ENCODE results near the gene DAPK1. TPM values are rescaled to one million over a fixed set of nuclear protein-coding genes. Genes with fewer than 3 reads are reported as not detected.

The DAPK1 gene
- total RNA-seq, 1 donor from 2014 or later = 10.2 TPM

GRCh38 chr9:87515006-87515405 lies 17.3 kb downstream of the DAPK1 start:
- DNase-seq = no peak
- ATAC-seq = no peak
- intact Hi-C loops (cut with micrococcal nuclease) = no loop called here

DNA sequence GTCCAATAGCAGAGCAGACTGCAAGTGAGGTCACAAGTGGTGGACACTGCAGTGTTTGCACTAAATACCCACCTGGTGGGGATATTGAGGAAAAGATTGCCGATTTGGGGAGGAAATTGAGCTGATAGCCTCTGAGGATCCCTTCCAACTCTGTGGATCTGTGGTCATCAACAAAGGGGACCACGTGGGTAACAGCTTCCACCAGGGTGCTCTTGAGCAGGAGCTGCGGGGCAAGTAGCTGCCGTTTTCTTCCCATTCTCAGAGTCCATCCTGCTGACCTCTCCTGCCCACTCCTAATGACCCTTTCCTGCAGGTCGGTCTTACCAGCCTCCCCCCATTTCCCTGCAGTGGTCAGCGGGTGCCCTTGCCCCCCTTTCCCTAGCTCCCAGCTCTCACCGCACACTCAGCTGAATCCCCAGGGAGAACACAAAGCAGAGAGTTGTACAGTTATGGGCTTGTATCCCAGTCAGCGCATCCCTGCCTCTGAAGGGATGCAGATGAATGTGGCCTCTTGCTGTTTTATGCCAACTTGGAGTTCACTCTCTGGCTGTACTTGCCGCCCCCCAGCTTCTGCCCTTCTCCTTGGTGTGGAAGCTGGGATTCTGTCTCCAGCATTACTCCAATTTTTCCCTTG lies 18.0 kb downstream of the DAPK1 start:
- DNase-seq = no peak
- ATAC-seq = no peak
- intact Hi-C loops (cut with micrococcal nuclease) = no loop called here

DNA sequence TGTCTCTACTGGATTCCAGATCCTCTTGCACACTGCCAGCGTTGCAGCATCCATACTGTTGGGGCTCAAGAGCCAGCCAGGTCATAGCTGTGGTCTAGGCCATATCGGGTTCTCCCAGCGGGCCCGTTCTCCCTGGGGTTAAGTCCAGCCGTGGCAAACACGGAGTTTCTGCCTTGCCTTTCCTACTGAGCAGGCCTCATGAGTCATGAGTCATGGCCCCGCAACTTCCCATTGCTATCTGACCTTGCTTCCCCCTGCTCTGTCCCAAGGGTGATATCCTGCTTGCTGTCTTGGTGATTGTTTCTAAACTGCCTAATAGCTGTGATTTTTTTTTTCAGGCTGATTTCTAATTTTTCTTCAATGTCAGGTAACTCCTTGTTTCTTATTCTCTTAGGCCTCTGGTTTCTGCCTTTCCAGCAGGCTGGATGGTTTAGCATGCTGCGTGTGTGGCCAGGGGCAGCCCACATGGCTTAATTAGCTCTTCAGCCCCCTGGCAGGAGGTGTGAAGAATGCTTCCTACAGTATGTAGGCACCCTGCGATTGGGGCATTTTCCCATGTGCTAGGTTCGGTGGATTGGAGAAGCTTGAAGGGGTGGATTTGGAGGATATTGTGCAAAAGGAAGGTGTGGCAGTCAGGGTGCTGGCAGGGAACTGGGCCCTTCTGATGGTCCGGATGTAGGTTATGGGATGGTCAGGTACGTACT lies 18.7 kb downstream of the DAPK1 start:
- intact Hi-C loops (cut with micrococcal nuclease) = no loop called here
- peak; percentile 61 for DNase-seq

GRCh38 chr9:87516926-87517290 lies 19.2 kb downstream of the DAPK1 start:
- no peak for ATAC-seq
- no peak for DNase-seq
- intact Hi-C loops (cut with micrococcal nuclease) = no loop called here

More for the DNA sequence above, 18.7 kb downstream of the DAPK1 start:
- ATAC-seq = peak; percentile 74

DNA sequence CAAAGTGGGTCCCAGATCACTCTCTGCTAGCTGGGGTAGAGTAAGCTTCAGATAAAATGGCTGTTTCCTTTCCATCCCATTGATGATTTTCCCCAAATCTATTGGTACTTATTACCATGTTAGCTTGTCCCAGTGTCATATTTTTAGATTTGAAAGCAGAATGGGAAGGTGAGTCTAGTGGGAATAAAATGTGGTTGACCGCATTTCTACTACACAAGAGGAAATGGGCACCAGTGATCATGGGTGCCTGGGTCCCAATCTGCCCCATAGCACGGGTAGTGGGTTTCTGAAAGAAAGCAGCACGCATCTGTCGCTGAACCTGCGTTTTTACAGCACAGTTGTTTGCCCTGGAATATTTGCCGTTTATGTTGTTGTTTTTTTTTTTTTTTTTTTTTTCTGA lies 20.1 kb downstream of the DAPK1 start:
- intact Hi-C loops (cut with micrococcal nuclease) = no loop called here
- DNase-seq = no peak
- ATAC-seq = no peak

DNA sequence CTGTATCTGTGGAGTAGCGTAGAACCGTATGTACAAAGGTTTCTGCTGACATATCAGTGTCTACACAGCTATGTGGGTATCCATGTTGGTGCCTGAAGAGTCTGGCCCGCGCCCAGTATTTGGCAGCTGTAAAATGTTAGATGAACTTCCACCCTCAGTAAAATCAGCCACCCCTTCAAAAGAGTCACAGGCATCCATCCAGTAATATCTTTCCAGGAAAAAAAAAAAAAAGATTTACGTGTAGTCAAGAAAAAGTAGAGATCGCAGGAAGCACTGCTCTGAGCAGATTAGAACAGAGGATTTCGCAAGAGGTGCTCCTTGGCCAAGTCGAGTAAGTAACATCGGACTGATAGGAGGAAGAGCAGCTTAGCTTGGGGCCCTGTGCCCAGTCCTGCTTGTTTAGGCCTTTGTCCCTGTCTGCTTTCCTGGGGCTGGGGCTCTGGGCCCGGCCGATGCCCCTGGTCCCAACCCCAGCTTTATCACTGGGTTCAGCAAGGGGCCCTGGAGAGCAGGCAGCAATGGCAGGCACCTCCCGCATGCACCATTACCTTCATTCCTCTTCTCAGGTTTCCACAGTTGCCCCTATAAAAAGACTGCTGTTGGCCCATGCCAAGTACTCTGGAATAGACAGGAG lies 21.2 kb downstream of the DAPK1 start:
- DNase-seq (peak; percentile 72), ATAC-seq (peak; percentile 91)
- intact Hi-C loops (cut with micrococcal nuclease) = no loop called here

DNA sequence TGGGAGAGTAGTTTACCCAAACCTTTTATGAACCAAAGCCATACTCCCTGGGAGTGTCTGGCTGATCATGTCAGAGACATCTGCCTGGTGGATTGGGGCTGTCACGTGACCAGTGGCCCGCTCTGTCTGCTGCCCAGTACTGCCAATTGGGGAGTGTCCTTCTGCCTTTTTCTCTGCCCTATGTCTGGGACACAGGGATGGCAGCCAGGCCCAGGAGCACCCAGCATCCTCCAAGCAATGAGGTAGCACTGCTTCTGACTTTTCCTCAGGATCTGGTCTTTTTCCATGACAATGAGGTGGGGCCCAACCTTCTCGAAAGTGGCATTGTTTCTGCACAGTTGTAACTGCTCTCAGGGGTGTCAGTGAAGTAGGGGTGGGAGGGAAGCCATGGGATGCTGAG lies 21.8 kb downstream of the DAPK1 start:
- intact Hi-C loops (cut with micrococcal nuclease) = no loop called here
- DNase-seq = no peak
- ATAC-seq = peak; percentile 21

DNA sequence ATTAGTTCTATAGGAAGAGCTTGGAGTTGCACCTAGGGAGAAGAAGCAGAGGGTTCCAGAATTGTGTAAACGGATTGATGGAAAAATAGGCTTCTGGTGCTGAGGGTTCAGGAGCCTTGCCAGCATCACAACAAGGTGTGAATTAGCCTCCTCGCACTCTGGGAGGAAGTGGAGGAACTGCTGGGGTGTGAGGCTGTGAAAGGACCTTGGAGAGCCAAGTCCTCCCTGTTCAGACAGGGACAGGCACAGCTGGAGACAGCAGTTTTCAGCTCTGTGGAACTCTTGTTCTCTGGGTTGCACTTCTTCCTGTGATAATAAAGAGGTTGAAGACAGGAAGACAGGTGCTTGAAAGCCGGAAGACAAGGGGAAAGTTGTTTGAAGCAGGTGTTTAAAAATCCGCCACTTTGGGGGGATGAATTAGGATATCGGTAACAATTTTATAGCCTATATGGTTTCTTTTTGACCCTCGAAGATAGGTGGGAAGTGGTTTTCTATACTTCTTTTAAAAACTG lies 22.6 kb downstream of the DAPK1 start:
- DNase-seq (no peak), ATAC-seq (no peak)
- intact Hi-C loops (cut with micrococcal nuclease) = no loop called here

DNA sequence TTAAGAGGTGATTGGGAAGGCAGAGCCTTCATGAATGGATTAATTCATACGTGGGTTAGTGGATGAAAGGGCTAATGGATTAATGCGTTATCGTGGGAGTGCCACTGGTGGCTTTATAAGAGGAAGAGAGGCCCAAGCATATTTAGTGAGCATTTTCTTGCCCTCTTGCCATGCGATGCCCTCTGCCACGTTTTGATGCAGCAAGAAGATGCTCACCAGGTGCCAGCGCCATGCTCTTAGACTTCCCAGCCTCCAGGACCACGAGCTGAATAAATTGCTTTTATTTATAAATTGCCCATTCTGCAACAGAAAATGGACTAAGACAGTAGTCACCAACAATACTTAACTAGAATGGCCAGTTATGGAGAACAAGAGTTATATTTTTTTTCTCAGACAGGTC lies 24.2 kb downstream of the DAPK1 start:
- ATAC-seq (no peak), DNase-seq (no peak)
- intact Hi-C loops (cut with micrococcal nuclease) = no loop called here

- no peak for DNase-seq
- ATAC-seq = no peak
- intact Hi-C loops (cut with micrococcal nuclease) = no loop called here
Measured at GRCh38 chr9:87524061-87524460, 26.4 kb downstream of the DAPK1 start.

DNA sequence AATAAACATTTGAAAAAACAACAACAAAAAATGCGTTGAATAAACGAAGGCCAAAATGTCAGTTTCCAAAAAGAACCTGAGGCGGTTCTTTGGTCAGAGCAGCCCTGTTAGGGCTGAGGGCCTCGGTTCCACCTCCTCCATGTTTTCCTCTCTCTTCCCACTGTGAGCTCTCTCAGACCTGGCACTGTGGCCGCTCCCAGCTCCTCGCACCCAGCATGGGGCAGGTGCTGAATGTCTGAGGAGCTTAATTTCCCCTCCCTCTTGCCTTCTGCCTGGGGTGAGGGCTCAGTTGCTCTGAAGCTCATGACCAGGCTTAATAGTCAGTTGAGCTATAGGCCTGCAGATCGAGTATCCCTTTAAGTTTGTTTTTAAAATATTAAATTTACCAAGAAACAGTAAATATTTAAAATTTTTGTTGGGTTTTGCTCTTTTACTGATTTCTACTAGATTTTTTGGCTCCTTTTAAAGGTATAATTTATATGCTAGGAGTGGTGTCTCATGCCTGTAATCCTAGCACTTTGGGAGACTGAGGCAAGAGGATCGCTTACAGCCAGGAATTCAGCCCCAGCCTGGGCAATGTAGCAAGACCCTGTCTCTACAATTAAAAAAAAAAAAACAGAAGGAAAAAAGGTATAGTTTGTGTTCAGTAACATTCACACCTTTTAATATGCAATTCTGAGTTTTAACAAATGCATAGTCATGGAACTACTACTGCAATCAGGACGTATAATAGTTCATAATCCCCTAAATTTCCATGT lies 28.1 kb downstream of the DAPK1 start:
- ATAC-seq = no peak
- DNase-seq = no peak
- intact Hi-C loops (cut with micrococcal nuclease) = no loop called here

DNA sequence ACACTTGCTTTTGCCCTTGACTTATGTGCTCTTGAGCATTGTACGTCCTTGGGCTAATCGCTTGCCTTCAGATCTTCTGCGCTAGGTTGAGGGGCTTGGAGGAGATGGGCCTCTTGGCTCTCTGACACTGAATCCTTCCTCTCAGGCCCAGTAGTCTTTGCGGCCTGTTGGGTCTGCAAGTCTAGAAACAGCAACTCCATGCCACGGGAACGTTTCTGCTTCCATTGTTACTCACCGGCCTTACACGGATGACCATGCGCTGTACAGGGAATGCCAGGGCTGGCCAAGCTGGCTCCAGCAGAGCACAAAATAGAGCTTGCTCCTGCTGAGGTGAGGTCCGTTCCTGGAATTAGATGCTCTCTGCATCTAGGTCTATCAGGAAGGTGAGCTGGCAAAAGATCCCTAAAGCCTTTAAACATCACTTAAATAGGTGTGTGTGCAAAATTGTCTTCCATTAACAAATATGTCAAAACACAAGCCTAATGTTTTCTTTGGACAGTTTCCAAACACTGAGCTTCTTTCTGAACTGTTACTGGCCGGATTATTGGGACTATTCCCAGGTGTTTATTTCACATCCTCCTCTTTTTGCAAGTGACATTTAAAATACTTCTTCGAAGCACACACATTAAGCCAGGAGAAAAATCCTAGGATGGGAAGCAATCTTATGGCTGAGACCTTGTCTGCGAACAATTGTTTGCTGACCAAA lies 29.7 kb downstream of the DAPK1 start:
- ATAC-seq (no peak), DNase-seq (no peak)
- intact Hi-C loops (cut with micrococcal nuclease) = no loop called here

DNA sequence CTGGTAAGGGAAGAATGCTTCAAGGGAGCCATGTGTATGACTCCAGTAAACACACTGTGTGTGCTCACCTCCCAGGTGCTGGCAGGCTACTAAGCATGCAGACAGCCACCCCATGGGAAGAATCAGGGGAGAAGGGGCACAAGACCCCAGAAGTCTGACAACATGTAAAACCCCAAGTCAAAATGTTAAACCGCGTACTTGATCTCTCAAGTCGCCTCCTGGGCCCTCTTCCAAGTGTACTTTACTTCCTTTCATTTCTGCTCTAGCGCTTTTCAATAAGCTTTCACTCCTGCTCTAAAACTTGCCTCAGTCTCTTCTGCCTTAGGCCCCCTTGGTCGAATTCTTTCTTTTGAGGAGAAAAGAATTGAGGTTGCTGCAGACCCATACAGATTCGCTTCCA lies 31.3 kb downstream of the DAPK1 start:
- intact Hi-C loops (cut with micrococcal nuclease) = no loop called here
- no peak for ATAC-seq
- DNase-seq = no peak

- intact Hi-C loops (cut with micrococcal nuclease) = no loop called here
Measured at GRCh38 chr9:87529671-87530070, 32.0 kb downstream of the DAPK1 start.

GRCh38 chr9:87530716-87531115 lies 33.0 kb downstream of the DAPK1 start:
- intact Hi-C loops (cut with micrococcal nuclease) = no loop called here
- no peak for ATAC-seq
- DNase-seq = no peak

More at GRCh38 chr9:87529671-87530070, 32.0 kb downstream of the DAPK1 start:
- peak; percentile 38 for DNase-seq
- peak; percentile 45 for ATAC-seq

DNA sequence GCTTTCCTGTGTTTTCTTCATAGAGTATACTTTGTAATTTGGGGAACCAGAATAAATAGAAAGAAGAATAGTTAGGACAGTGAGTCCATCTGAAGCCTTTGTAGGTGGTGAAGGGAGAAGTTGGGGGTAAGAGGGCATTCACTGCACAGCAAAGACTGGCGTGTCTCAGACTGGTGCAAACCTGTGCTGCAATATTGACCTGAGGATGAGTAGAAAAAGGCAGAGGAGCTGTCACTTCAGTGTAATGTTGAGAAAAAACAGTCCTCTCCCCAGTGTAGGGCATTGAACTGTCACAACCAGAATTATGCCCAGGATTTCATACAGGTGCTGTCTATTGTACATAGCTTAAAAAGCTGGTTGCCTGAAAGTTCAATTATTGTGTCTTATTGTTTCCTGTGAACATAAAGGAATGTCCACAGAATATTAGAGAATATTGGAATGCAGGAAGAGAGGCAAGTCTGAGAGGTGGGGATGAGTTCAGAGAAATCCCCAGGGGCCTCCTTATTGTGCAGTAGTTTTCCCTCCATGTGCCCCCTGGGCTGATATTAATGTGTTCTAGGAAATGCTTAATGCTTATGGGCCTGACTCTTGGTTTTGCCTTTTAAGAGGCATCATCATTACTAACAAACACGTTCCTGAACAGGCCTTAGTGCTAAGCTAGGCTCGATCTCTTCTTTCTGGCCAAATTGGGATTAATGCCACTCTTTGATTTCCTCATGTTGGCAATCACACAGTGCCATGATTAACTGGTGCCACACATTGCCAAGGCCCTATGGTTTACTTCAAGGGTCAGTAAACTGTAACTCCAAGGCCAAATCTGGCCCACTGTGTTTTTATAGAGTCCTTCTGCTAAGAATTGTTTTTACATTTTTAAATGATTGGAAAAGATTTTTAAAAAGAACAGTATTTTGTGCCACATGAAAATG lies 34.0 kb downstream of the DAPK1 start:
- DNase-seq (no peak), ATAC-seq (no peak)
- intact Hi-C loops (cut with micrococcal nuclease) = no loop called here

DNA sequence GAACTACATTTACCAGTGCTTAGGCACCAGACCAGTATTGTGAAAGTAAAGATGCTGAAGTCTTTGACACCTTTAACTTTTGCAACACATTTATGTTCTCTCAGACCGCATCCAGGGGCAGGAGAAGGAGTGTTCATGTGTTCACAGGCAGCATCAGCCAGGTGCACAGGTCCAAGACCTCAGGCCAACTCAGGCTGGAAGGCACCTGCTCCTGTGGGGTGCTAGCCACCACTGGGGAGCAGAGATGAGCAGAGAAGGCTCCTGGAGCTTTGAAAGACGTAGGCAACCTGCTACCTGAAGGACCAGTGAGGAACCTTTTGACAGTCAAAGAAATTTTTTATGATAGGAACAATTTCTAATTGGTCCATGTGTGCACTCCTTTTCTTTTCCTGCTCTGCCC lies 35.6 kb downstream of the DAPK1 start:
- intact Hi-C loops (cut with micrococcal nuclease) = no loop called here
- DNase-seq (no peak), ATAC-seq (no peak)

DNA sequence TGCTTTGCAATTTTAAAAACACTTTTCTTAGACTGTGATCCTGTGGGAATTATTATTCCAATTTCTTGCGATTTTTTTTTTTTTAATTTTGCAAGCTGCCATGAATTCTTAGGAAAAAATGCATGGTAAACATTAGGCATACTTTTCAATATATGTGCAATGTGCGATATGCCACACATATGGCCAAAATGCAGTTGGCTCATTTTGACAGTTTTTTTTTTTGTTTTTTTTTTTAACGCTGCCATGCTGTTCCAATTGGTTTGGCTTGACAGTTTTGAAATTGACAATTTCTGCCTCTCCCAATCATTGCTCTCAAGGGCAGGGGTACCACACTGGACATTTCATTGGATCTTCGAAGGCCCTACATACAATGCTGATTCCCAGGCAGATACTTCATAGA lies 36.4 kb downstream of the DAPK1 start:
- intact Hi-C loops (cut with micrococcal nuclease) = no loop called here
- DNase-seq = no peak
- no peak for ATAC-seq

All from left ventricle myocardium superior (tissue), 1 donor.